Tibial nerve (tissue), 4 donors: ENCODE results near the gene FAM174A.

ENCODE experiments used
- EP300 ChIP-seq, 2 donors: sonication (generic); formaldehyde crosslinking; IDR thresholded peaks; one replicate each; pipeline ENCODE4 v1.6.1; 2017; ENCODE audit warnings: antibody characterized with exemption in 2 of 2, mild to moderate bottlenecking in 1 of 2
- POLR2A ChIP-seq, 2 donors: fragments of 450-650 bp; IDR thresholded peaks; one replicate each; pipeline ENCODE4 v1.6.1; 2017; ENCODE audit warnings: antibody characterized with exemption in 2 of 2, mild to moderate bottlenecking in 2 of 2, moderate library complexity in 2 of 2
- TF ChIP-seq, protein P1 (sequence below), 5 experiments: fragments of 200-600 bp in 3 of 5; fragments of 450-650 bp in 2 of 5; sonication (generic) in 3 of 5; IDR thresholded peaks; one replicate each; pipeline ENCODE4 v1.5.1; 2016 to 2019; ENCODE audit warnings: antibody characterized with exemption in 5 of 5, mild to moderate bottlenecking in 3 of 5, moderate library complexity in 2 of 5

DNA sequence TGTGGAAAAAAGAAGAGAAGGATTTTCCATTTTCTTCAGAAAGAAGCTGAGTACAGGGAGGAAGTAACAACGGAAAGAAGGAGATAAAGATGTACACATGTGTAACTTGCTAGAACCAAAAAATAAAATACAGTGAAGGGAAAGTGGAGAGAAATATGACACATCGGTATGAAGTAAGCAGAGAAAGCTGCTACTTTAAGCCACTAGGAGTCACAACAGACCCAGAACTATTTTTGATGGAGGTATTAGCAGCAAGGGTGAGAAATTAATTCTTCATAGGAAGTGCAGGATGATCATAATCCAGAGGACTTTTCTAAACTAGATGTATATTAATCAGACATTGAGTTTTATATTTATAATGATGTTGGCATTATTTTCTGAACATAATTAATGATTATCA lies 88.5 kb downstream of the FAM174A start:
- no peak for TF ChIP-seq EP300 (IDR thresholded peaks at IDR 0.05)
- TF ChIP-seq, protein P1, sequence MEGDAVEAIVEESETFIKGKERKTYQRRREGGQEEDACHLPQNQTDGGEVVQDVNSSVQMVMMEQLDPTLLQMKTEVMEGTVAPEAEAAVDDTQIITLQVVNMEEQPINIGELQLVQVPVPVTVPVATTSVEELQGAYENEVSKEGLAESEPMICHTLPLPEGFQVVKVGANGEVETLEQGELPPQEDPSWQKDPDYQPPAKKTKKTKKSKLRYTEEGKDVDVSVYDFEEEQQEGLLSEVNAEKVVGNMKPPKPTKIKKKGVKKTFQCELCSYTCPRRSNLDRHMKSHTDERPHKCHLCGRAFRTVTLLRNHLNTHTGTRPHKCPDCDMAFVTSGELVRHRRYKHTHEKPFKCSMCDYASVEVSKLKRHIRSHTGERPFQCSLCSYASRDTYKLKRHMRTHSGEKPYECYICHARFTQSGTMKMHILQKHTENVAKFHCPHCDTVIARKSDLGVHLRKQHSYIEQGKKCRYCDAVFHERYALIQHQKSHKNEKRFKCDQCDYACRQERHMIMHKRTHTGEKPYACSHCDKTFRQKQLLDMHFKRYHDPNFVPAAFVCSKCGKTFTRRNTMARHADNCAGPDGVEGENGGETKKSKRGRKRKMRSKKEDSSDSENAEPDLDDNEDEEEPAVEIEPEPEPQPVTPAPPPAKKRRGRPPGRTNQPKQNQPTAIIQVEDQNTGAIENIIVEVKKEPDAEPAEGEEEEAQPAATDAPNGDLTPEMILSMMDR (IDR thresholded peaks at IDR 0.05): peak in 4 of 5 experiments; percentile 28 to 54 (median 50)
- no peak for TF ChIP-seq POLR2A (IDR thresholded peaks at IDR 0.05)
